Measurements from ENCODE around the gene MIEN1.

The MIEN1 gene

GRCh38 chr17:39761861-39762496, 31.6 kb upstream of the MIEN1 start:
- DNase-seq (ENCODE audit: low read depth), result no peak
- no peak for TF ChIP-seq CTCF (conservative IDR thresholded peaks at IDR 0.05; ENCODE audit: control insufficient read depth, insufficient read depth, low read depth, low read length)

GRCh38 chr17:39759204-39759603, 28.9 kb upstream of the MIEN1 start:
- no peak for TF ChIP-seq CTCF (conservative IDR thresholded peaks at IDR 0.05; ENCODE audit: control insufficient read depth, insufficient read depth, low read depth, low read length)
- no peak overlapping the region for H3K4me3 ChIP-seq (ENCODE audit: control insufficient read depth, low read depth, low read length)
- no peak for DNase-seq (ENCODE audit: low read depth)

More at GRCh38 chr17:39761861-39762496, 31.6 kb upstream of the MIEN1 start:
- H3K4me3 ChIP-seq (ENCODE audit: control insufficient read depth, low read depth, low read length), result no peak overlapping the region

GRCh38 chr17:39757931-39758873, 27.9 kb upstream of the MIEN1 start:
- DNase-seq (ENCODE audit: low read depth), result no peak
- no peak for TF ChIP-seq CTCF (conservative IDR thresholded peaks at IDR 0.05; ENCODE audit: control insufficient read depth, insufficient read depth, low read depth, low read length)
- no peak overlapping the region for H3K4me3 ChIP-seq (ENCODE audit: control insufficient read depth, low read depth, low read length)

GRCh38 chr17:39757176-39757662, 26.9 kb upstream of the MIEN1 start:
- no peak for DNase-seq (ENCODE audit: low read depth)
- TF ChIP-seq CTCF (conservative IDR thresholded peaks at IDR 0.05; ENCODE audit: control insufficient read depth, insufficient read depth, low read depth, low read length), result no peak

GRCh38 chr17:39756380-39757079, 26.2 kb upstream of the MIEN1 start:
- no peak for TF ChIP-seq CTCF (conservative IDR thresholded peaks at IDR 0.05; ENCODE audit: control insufficient read depth, insufficient read depth, low read depth, low read length)
- no peak for DNase-seq (ENCODE audit: low read depth)
- no peak overlapping the region for H3K4me3 ChIP-seq (ENCODE audit: control insufficient read depth, low read depth, low read length)

More at GRCh38 chr17:39757176-39757662, 26.9 kb upstream of the MIEN1 start:
- no peak overlapping the region for H3K4me3 ChIP-seq (ENCODE audit: control insufficient read depth, low read depth, low read length)

Measured in fibroblast of mammary gland (primary cell).